B cell (primary cell): Measurements from ENCODE around the gene RAD23B. TPM values are rescaled to one million over a fixed set of nuclear protein-coding genes. Genes with fewer than 3 reads are reported as not detected.

Experiments
- ATAC-seq: fragments of 200-7000 bp; cut with Tn5 transposase; one replicate; pipeline ENCODE4 v1.10.0; 2021; ENCODE audit warnings: low read depth, mild to moderate bottlenecking, moderate number of reproducible peaks, moderate library complexity
- CTCF ChIA-PET: fragments of 350-600 bp; sonication (Branson Sonifier 250); formaldehyde crosslinking; loops from one replicate; lab custom pipeline; 2021; ENCODE audit warnings: antibody characterized with exemption, inconsistent platforms; lab: Charles Lee
- POLR2A ChIA-PET: fragments of 350-600 bp; sonication (Branson Sonifier 250); formaldehyde crosslinking; loops from one replicate; lab custom pipeline; 2021; ENCODE audit warnings: antibody characterized with exemption; lab: Charles Lee
- DNase-seq: peaks from one replicate; pipeline ENCODE4 v3.0.0; 2013
- H2AFZ ChIP-seq: 2 replicates; pipeline ENCODE4 v1.6.1; 2012; ENCODE audit warnings: mild to moderate bottlenecking, low read depth, low read length; ENCODE audit not compliant: insufficient read depth, poor library complexity, severe bottlenecking
- H3K27ac ChIP-seq, 2 donors: 1 replicate in 1 of 2; 2 replicates in 1 of 2; pipeline ENCODE4 v1.5.1; 2012 to 2013; ENCODE audit warnings: low read length in 2 of 2, mild to moderate bottlenecking in 2 of 2, moderate library complexity in 1 of 2
- H3K27me3 ChIP-seq, 4 experiments: fragments of 200-600 bp in 1 of 4; sonication (generic) in 1 of 4; replicated peaks in 1 of 4; 1 replicate in 2 of 4; 2 replicates in 2 of 4; pipeline versions ENCODE4 v1.6.1 to v1.7.0; 2013 to 2016; ENCODE audit warnings: low read length in 3 of 4, mild to moderate bottlenecking in 2 of 4, mixed read lengths in 1 of 4, moderate library complexity in 1 of 4; ENCODE audit not compliant: insufficient read depth in 4 of 4, control insufficient read depth in 3 of 4; ENCODE audit errors: control extremely low read depth in 1 of 4
- H3K36me3 ChIP-seq, 2 experiments: replicated peaks in 1 of 2; 1 replicate in 1 of 2; 2 replicates in 1 of 2; pipeline versions ENCODE4 v1.6.1 to v1.7.1; 2013; ENCODE audit warnings: low read length in 1 of 2; ENCODE audit not compliant: insufficient read depth in 2 of 2, control insufficient read depth in 1 of 2; ENCODE audit errors: control extremely low read depth in 1 of 2, extremely low read depth in 1 of 2
- H3K4me1 ChIP-seq, 2 donors: fragments of 200-600 bp in 1 of 2; sonication (generic) in 1 of 2; 1 replicate in 1 of 2; 2 replicates in 1 of 2; pipeline versions ENCODE4 v1.5.1 to v1.6.1; 2013 to 2017; ENCODE audit warnings: low read length in 2 of 2; ENCODE audit not compliant: control insufficient read depth in 2 of 2, insufficient read depth in 2 of 2
- H3K4me2 ChIP-seq: replicated peaks from 2 replicates; pipeline ENCODE3; 2012; ENCODE audit warnings: mild to moderate bottlenecking, low read depth, low read length; ENCODE audit not compliant: poor library complexity, severe bottlenecking
- H3K4me3 ChIP-seq, 5 experiments: fragments of 200-600 bp in 1 of 5; sonication (generic) in 1 of 5; 1 replicate in 3 of 5; 2 replicates in 2 of 5; pipeline versions ENCODE4 v1.5.1 to v1.7.0; 2011 to 2016; ENCODE audit warnings: low read length in 4 of 5, mild to moderate bottlenecking in 4 of 5, low read depth in 2 of 5, control low read depth in 1 of 5, moderate library complexity in 1 of 5; ENCODE audit not compliant: insufficient read depth in 1 of 5; ENCODE audit errors: control extremely low read depth in 1 of 5, extremely low read depth in 1 of 5
- H3K79me2 ChIP-seq: fragments of 200-600 bp; sonication (generic); one replicate; pipeline ENCODE4 v1.6.0; 2016; ENCODE audit warnings: low read length; ENCODE audit not compliant: control insufficient read depth, insufficient read depth
- H3K9ac ChIP-seq: fragments of 200-600 bp; sonication (generic); 2 replicates; pipeline ENCODE4 v1.6.1; 2017; ENCODE audit warnings: mild to moderate bottlenecking, low read length, moderate library complexity
- H3K9me3 ChIP-seq, 3 donors: one replicate each; pipeline versions ENCODE4 v1.6.1 to v1.7.1; 2013; ENCODE audit warnings: low read length in 2 of 3; ENCODE audit not compliant: control insufficient read depth in 2 of 3, insufficient read depth in 1 of 3; ENCODE audit errors: control extremely low read depth in 1 of 3
- H4K20me1 ChIP-seq: 2 replicates; pipeline ENCODE4 v1.6.0; 2012; ENCODE audit warnings: mild to moderate bottlenecking, low read length; ENCODE audit not compliant: insufficient read depth, control insufficient read depth, poor library complexity, severe bottlenecking
- H3K27ac Mint-ChIP-seq: one replicate; pipeline ENCODE4 v1.8.0; 2021; ENCODE audit warnings: mixed read lengths
- H3K27me3 Mint-ChIP-seq: one replicate; pipeline ENCODE4 v1.8.0; 2021; ENCODE audit warnings: mixed read lengths
- H3K4me1 Mint-ChIP-seq: one replicate; pipeline ENCODE4 v1.8.0; 2021; ENCODE audit warnings: mixed read lengths
- H3K4me3 Mint-ChIP-seq: one replicate; pipeline ENCODE4 v1.8.0; 2021; ENCODE audit warnings: mixed read lengths
- H3K9me3 Mint-ChIP-seq: one replicate; pipeline ENCODE4 v1.8.0; 2022; ENCODE audit warnings: mixed read lengths; ENCODE audit not compliant: insufficient read depth
- EZH2 ChIP-seq: IDR thresholded peaks from 2 replicates; pipeline ENCODE4 v1.6.1; 2012; ENCODE audit warnings: borderline replicate concordance, low read depth, mild to moderate bottlenecking, moderate library complexity, low read length; ENCODE audit not compliant: insufficient read depth, poor library complexity, severe bottlenecking
- WGBS: methylation state at CpG from one replicate; pipeline ENCODE4 v1.1.5; 2013; ENCODE audit warnings: missing lambda C conversion rate; ENCODE audit not compliant: insufficient coverage; 5-methylcytosine and 5-hydroxymethylcytosine counted together
- intact Hi-C: fragments of 100-400 bp; cut with micrococcal nuclease; formaldehyde crosslinking; loops from one replicate; pipeline ENCODE4 v1.10.0; 2022
- polyA plus RNA-seq: library from polyadenylated mRNA; depleted of rRNA; stranded (reverse); fragments of >200 nt; gene quantifications from 2 replicates; pipeline ENCODE4 v1.2.3, GENCODE V29; 2012
- total RNA-seq, 2 donors: library from RNA; stranded (reverse); fragments of 120-200 nt in 1 of 2; gene quantifications; 1 replicate in 1 of 2; 2 replicates in 1 of 2; pipeline versions ENCODE4 v1.2.3 to v1.2.4, GENCODE V29; 2013 to 2022
- TF ChIP-seq, protein P1 (sequence below): fragments of 200-600 bp; IDR thresholded peaks from one replicate; pipeline ENCODE4 v1.8.0; 2022; ENCODE audit warnings: antibody characterized with exemption, mild to moderate bottlenecking

Gene RAD23B
- total and polyA plus RNA-seq, 2 donors (not counting 1 experiment from before 2014, with no cell fraction given) = 36.8 to 78.2 TPM

DNA sequence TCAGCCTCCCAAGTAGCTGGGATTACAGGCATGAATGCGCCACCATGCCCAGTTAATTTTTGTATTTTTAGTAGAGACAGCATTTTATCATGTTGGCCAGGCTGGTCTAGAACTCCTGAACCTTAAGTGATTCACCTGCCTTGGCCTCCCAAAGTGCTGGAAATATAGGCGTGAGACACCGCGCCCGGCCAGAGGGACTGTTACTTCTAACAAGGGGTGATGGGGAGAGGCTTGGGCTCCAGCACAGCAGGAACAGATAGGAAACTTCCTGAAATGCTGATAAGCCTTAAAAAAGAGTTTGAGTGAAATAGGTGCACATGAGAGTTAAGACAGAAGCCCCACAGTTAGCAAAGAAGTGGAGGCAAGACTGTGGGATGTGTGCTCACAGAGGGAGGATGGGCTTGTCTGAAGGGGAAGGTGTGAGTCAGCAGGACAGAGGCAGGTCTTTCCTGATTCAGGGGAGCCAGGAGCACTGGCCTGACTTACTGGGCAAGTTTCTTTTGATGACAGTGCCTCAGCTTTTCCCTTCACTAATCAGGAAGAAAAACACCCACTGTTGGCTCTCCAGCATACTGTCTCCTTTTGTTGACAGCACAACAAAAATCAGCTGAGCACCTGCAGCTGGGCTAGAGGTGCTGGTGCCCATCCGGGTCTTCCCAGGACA lies 68.4 kb downstream of the RAD23B start:
- Histone ChIP-seq H2AFZ (no peak overlapping the region), H3K4me1 (no peaks in the 10 kb centered on the region), H3K4me2 (no peak overlapping the region), H3K4me3 (no peak overlapping the region), H3K9me3 (peaks cover 0 to 3% (median 0%) of the 10 kb centered on the region in 3 donors), H3K27me3 (peaks cover 0 to 9% (median 0%) of the 10 kb centered on the region in 4 experiments), H3K36me3 (no peaks in the 10 kb centered on the region), H3K79me2 (no peaks in the 10 kb centered on the region), H3K27ac (no peak overlapping the region), H4K20me1 (no peaks in the 10 kb centered on the region), H3K9ac (no peak overlapping the region)
- Mint-ChIP-seq H3K27me3 (peaks cover 25% of the 10 kb centered on the region), H3K27ac (no peak overlapping the region), H3K9me3 (peaks cover 3% of the 10 kb centered on the region), H3K4me1 (no peaks in the 10 kb centered on the region), H3K4me3 (no peak overlapping the region)
- WGBS = 96% methylated on average over 6 of the region's 6 CpGs
- no peak for ATAC-seq
- CTCF ChIA-PET = interaction anchor here (0.7 to 1.4 kb wide), 2 partner anchors 10 to 112 kb away, joined by 3 read pairs; no protein-coding TSS in a partner anchor
- no peak for DNase-seq
- intact Hi-C loops = no loop called here
- TF ChIP-seq EZH2 = no peak
- TF ChIP-seq, protein P1, sequence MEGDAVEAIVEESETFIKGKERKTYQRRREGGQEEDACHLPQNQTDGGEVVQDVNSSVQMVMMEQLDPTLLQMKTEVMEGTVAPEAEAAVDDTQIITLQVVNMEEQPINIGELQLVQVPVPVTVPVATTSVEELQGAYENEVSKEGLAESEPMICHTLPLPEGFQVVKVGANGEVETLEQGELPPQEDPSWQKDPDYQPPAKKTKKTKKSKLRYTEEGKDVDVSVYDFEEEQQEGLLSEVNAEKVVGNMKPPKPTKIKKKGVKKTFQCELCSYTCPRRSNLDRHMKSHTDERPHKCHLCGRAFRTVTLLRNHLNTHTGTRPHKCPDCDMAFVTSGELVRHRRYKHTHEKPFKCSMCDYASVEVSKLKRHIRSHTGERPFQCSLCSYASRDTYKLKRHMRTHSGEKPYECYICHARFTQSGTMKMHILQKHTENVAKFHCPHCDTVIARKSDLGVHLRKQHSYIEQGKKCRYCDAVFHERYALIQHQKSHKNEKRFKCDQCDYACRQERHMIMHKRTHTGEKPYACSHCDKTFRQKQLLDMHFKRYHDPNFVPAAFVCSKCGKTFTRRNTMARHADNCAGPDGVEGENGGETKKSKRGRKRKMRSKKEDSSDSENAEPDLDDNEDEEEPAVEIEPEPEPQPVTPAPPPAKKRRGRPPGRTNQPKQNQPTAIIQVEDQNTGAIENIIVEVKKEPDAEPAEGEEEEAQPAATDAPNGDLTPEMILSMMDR = no peak
- POLR2A ChIA-PET = no interaction called here

DNA sequence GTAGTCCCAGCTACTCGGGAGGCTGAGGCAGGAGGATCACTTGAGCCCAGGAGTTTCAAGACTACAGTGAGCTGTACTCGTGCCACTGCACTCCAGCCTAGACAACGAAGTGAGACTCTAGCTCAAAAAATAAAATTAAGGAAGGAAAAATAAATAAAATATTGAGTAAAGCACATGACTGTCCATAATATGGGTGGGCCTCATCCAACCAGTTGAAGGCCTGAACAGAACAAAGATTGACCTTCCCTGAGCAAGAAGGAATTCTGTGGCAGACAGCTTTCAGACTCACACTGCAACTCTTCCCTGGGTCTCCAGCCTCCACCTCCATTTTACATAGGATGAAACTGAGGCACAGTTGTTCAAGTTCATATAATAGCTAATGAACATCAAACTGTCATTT lies 72.3 kb downstream of the RAD23B start:
- no peak for DNase-seq
- H3K4me1 Mint-ChIP-seq = no peaks in the 10 kb centered on the region
- H3K27me3 ChIP-seq = peaks cover 0 to 5% (median 0%) of the 10 kb centered on the region in 4 experiments
- POLR2A ChIA-PET = no interaction called here
- H3K4me1 ChIP-seq = no peaks in the 10 kb centered on the region
- H3K27me3 Mint-ChIP-seq = peaks cover 27% of the 10 kb centered on the region
- 90% methylated on average over 1 of the region's 3 CpGs for WGBS
- no peak overlapping the region for H2AFZ ChIP-seq
- H4K20me1 ChIP-seq = no peaks in the 10 kb centered on the region
- intact Hi-C loops = no loop called here
- H3K27ac Mint-ChIP-seq = no peak overlapping the region
- no peak overlapping the region for H3K4me2 ChIP-seq
- H3K4me3 Mint-ChIP-seq = no peak overlapping the region
- H3K79me2 ChIP-seq = no peaks in the 10 kb centered on the region
- H3K9ac ChIP-seq = no peak overlapping the region
- peaks cover 3% of the 10 kb centered on the region for H3K9me3 Mint-ChIP-seq
- H3K36me3 ChIP-seq = no peaks in the 10 kb centered on the region
- no peak for ATAC-seq
- no peak overlapping the region for H3K4me3 ChIP-seq
- peaks cover 0 to 3% (median 0%) of the 10 kb centered on the region in 3 donors for H3K9me3 ChIP-seq
- no peak for TF ChIP-seq EZH2
- TF ChIP-seq, protein P1 = no peak
- no peak overlapping the region for H3K27ac ChIP-seq
- CTCF ChIA-PET = interaction anchor here (0.6 to 1.4 kb wide), 3 partner anchors 14 to 198 kb away, joined by 3 to 6 read pairs (median 3); no protein-coding TSS in a partner anchor
